Glomerular visceral epithelial cell (primary cell): Measurements from ENCODE around the gene NECAP2.
"Not testable (repeated sequence)": the region's sequence is repeated elsewhere in the genome, so short reads cannot be mapped to it uniquely, and the experiment has no call there.

ENCODE experiments used
- DNase-seq: peaks from one replicate; pipeline ENCODE4 v3.0.0-alpha.2; 2016; ENCODE audit errors: extremely low spot score

NECAP2 gene

DNA sequence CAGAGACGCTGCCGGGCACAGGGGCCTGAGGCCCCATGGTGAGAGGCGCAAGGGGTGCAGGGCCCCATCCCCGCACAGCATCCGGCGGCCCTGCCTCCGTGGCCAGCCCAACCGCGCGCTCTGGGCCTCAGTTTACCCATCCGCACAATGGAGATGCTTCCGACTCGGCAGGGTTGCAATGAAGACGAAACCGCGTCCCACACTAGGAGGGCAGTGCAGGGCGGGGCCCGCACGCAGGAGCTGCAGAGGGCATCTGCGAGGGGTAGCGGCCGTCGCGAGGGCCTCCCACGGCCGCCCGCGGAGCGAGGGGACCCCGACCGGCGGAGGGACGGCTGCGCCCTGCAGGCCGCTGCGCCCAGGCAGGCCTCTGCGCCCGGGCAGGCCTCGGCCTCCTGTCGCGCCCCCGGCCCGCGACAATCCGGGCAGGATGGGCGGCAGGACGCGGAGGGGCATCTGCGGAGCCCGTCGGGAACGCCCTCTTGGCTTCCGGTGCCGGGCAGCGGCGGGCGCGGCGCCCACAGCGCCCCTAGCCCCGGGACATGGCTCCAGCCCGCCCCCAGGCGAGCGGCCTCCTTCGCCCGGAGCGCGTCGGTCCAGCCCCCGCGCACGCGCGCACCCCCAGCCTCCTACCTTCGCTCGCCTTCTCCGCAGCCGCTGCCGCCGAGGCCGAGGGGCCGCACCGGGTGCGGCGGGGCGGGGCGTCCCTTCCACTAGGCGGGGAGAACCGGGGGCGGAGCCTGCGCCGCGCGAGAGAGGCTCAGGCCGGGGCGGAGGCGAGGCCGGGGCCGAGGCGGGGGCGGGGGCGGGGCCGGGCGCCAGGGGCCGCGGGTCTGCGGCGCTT, 58.3 kb downstream of the NECAP2 start:
- peak; percentile 88 for DNase-seq

DNA sequence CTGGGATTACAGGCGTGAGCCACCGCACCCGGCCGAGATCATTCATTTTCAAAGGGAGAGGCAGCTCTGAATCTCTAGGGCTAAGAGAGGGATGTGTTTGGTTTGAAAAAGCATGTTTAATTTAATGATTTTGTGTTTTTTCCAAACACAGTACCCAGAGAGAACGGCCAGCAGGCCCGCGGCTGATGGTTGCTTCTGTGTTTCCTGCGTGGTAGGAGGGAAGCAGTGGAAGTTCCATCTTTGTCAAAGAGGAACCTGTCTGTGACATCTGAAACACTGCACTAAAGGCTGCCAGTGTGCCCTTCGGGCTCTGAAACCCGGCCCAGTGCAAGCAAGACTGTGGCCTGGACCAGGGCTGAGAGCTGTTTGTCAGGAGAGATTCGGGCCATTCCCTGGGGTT, 59.9 kb downstream of the NECAP2 start:
- not testable (repeated sequence) for DNase-seq

DNA sequence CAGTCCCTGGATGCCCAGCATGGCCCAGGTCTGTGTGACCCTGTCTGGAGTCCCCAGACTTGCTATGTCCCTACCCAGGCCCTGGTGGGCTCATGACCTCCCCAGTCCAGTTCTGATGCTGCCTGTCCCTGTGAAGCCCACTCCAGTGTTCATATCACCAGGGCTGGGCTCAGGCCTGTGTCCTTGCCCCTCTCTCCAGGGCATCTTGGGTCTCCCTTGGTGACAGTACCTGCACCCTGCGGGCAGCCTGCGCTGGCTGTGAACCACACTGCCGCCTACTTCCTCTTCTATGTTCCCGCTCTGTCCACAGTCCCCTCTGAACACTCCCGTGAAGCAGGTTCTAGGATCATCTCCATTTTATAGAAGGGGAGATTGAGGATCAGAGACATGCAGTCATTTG, 60.5 kb downstream of the NECAP2 start:
- DNase-seq = not testable (repeated sequence)

DNA sequence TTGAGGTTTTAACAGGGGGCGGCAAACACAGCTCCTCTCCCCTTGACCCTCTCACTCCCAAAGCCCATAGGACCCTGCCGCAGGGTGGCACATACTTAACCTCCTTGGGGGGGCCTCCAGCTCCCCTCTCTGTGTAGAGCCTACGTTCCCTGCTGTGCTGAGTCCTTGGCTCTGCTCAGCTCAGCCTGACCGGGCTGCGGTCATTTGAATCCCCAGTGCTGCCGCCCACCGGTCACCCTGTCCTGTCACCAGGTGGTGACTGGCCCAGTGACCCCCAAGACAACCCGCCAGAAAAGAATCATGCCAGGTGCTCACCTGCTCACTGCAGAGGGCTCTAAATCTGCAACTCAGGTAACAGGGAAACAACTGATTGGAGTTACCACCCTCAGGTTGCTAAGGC, 60.9 kb downstream of the NECAP2 start:
- DNase-seq = not testable (repeated sequence)

DNA sequence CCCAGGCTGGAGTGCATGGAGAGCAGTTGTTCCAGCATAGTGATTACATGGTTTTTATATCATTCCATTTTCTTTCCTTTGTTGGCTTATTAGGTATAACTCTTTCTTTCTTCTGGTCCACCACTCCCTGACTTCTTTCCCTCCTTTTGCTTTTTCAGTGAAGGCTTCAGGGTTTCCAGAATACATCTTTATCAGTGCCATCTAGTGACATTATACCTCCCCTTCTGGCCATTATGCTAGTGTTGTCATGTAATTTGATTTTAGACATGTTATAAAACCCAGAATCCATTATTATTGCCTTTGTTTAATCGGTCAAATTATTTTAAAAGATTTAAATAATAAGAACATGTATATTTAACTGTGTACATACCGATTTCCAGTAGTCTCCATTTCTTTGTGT, 63.0 kb downstream of the NECAP2 start:
- DNase-seq = no peak

DNA sequence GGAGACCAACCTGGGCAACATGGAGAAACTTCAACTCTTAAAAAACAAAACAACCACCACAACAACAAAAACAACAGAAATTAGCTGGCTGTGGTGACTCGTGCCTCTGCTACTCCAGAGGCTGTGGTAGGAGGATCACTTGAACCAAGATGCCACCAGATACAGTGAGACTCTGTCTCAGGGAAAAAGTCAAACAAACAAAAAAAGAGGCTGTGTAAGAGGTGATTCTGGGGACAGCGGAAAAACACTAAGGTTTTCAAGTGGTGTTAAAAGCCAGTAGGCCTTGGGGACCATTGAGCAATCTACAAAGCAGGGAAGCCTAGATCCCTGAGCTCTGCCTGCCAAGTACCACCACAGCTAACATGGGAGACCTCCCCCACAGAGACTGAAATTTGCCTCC, 65.3 kb downstream of the NECAP2 start:
- not testable (repeated sequence) for DNase-seq

DNA sequence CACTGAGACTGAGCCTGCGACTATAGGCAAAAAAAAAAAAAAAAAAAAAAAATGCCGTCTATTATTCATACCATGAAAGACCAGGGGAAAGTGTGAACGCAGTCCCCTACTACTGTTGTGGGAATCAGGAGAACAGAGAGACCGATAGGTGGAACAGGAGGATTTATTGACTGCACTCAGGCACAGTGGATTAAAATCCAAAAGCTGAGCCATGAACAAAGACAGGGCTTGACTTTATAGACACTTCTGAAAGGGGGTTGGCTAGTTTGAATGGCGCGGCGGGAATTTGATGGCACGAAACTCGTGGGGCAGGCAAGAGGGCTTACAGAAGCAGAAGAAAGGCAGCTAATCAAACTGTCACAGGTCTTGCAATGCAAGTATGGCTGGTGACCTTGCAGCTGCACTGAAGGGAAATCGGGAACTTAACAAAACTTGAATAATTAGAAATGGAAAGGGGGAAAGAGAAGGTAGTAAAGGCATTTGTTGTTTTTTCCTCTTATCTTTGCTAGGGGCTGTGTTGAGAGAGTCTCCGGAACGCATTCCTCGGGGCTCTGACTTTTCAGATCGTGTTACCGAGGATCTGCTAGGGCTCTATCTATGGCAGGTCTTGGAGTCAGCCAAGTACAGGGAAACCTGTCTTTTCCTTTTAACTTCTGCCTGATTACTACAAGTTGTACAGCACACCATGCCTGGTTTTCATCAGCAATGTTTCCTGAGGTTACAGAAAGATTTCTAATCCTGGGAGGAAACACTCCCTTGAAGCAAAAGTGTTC, 66.0 kb downstream of the NECAP2 start:
- not testable (repeated sequence) for DNase-seq

DNA sequence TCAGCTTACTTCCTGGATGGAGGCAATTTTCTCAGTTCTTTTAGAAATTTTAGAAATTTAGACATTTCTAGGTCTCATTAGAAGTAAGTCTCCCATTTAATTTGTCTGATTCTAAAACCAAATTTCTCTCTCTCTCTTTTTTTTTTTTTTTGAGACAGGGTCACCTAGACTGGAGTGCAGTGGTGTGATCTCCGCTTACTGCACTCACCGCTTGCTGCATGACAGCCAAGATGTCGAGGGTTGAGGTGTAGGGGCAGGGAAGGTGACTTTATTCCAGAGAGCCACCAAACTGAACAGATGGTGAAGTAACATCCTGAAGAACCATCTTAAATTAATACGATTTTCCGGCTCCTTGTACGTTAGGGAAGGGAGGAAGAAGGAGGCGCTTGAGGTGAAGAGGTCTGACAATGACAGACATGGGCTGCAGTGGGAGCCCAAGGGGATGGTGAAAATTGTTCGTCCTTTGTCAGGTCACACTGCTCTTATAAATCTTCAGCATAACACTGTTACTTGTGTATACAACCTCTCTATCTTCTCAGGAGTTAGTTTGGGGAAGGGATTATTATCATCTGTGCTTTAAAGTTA, 68.4 kb downstream of the NECAP2 start:
- DNase-seq = peak; percentile 15
